Stimulated activated CD8-positive, alpha-beta memory T cell treated with anti-CD3 and anti-CD28 coated beads, Interleukin-2, amount 100 ng/mL, for 1 hour (primary cell): ENCODE measurements around the gene DDX53.

ENCODE experiments used
- DNase-seq, 2 donors: peaks; one replicate each; pipeline ENCODE4 v3.0.0-alpha.2; 2020; ENCODE audit warnings: low read depth in 2 of 2

Gene DDX53

DNA sequence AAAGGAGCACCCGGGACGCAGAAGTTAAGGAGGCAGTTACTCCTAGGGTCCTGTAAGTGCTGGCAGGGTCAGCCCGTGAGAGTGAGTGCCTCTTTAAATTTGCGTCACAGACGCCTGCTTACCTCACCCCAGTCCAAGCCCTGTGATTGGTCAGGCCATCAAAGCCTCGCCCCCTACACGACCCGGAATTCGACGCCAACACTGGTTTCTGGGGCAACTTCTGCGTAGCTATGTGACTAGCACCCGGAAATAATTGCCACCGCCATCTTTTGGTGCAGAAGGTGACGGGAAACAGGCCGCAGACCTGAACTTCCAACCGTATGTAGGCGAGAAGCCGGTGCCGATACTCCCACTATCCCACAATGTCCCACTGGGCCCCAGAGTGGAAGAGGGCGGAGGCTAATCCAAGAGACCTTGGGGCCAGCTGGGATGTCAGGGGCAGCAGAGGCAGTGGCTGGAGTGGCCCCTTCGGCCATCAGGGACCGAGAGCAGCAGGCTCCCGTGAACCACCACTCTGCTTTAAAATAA, at the start of gene DDX53:
DDX53 (plus strand) TSS at position 265 of the 528 bp plus-strand sequence; CDS start at position 363, 98 bp downstream.
- no peak for DNase-seq

DNA sequence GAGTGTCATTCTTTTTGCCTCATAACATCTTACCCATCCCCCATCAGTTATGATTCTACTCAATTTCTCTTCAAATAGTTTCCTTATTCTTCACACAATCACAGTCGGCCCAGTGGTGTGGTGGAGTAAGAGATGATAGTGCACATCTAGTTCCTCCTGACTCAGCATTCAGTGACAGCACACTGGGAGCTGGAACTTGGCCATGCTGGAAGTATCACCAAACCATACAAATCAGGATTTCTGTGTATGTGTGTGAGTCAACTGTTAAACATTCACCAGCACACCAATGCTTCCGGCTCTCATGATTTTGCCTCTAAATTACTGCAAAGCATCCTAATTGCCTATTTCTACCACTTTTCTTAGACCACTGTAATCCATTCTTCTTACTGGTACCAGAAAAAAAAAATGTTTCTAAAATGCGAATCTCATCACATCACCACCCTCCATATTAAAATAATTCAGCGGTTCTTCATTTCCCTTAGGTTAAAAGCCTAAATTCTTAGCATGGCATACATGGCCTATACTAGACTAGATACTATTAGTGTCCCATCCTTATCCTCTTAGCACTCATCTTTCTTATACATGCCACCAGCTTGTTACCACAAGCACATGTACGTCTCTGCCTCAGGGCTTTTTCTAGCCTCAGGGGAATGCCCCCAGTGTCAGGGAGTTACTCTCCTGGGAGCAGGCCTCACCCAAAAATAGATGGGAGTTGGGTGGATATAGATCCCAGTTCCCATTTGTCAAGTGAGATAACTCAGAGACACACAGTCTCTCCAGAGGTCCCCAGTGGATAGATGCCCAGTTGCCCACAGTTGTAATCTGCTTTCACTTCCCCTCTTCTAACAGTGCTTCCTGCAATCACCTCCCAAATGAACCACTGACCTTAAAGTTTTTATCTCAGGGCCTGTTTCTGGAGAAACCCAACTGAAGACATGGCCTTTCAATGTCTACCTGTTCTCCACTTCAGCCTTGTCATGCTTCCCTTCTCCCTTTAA, 49.2 kb upstream of the DDX53 start:
- DNase-seq: no peak

DNA sequence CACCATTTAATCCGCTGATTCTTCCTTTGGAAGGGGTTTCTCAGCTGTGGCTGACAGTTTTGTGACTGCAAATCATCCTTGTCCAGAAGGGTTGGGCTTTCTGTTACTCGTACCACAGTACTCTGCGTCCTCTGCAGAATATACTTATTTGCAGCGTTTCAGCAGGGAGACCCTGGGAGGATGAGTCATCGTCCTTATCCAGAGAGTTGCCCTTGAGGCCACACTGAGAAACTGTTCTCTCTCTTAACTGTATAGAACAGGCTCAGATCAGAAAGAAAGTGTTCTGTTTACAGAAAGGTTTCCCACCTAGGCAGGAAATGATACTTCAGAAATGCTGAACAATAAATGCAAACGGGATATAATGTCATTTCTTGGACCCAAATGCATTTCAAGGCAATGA, 47.8 kb upstream of the DDX53 start:
- no peak for DNase-seq

- DNase-seq: no peak
These were observed 41.5 kb upstream of the DDX53 start for GRCh38 chrX:22958250-22958649.

DNA sequence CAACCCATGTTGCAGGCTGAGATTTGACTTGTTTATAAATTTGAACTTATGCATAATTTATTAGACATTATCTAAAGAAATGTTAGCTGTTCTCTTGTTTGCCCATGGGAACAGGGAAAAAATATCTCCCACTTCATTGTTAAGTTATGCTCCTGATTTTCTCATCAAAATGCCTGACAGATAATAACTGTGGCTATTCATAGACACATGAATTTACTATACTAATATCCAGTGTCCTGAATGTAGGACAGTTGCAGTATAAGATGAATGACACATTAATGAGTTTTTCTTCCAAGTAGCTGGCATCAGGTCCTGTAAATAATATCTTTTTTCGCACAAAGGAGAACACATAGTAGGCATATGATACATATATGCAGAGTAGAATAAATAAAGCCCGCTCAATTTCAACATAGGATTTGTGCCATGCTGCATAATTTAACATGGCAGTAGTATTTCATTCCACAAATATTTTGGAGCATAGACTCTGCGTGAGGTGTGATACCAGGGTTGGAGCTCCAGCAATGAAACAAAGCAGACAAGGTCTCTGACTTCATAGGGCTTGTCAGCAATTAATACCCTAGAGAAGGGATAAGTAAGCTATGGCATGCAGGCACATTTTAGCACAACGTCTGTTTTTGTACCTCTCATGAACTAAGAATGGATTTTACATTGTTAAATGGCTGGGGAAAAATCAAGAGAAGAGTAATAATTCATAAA, 40.4 kb upstream of the DDX53 start:
- DNase-seq: no peak

GRCh38 chrX:22963196-22963595, 36.6 kb upstream of the DDX53 start:
- no peak for DNase-seq

GRCh38 chrX:22968494-22968893, 31.3 kb upstream of the DDX53 start:
- DNase-seq: no peak

- DNase-seq: no peak
These were observed 30.3 kb upstream of the DDX53 start for GRCh38 chrX:22969411-22969810.

- no peak for DNase-seq
These were observed 28.9 kb upstream of the DDX53 start for GRCh38 chrX:22970861-22971260.

DNA sequence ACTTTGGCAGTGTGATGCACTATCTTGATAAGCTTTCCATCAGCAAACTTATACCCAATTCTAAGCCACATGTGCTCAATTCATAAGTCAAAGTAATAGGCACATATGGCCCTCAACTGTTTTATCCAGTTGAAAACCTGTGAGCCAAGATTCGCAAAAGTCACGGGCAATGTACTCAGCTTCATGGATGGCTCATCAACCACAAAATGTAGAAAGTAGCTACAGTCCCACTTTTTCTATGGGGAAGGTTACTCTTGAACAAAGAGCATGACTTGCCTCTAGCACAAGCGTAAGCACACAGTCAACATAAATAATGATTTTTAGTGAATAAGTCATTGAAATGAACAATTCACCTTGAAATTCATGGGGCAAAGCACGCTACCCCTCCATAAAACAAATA, 25.1 kb upstream of the DDX53 start:
- no peak for DNase-seq

DNA sequence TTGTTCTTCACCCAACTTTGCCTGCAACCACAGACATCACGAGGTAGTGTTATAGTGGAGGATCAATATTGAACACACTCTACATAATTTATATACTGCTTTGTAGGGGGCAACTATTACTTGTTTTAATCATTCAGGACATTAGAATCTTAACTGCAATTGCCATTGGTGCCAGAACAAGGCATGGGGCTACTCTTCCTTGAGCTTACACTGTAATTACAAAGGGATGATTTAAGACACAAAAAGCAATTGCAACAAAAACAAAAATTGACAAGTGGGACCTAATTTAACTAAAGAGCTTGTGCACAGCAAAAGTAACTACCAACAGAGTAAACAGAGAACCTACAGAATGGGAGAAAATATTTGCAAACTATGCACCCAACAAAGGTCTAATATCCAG, 24.0 kb upstream of the DDX53 start:
- no peak for DNase-seq

DNA sequence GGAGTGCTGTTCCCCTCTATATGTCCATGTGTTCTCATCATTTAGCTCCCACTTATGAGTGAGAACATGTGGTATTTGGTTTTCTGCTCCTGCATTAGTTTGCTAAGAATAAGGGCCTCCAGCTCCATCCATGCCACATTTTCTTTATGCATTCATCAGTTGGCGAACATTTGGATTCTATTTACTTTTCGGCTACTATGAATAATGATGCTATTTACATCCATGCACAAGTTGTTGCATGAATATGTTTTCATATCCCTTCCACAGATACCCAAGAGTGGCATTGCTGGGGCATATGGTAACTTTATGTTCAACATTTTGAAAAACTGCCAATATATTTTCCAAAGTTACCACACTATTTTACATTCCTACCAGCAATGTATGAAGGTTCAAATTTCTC, 13.8 kb upstream of the DDX53 start:
- no peak for DNase-seq

- no peak for DNase-seq
These were observed 12.3 kb upstream of the DDX53 start for GRCh38 chrX:22987452-22987851.

GRCh38 chrX:23003116-23003515, 3.4 kb downstream of the DDX53 start:
- no peak for DNase-seq

- DNase-seq: no peak
These were observed 8.8 kb downstream of the DDX53 start for GRCh38 chrX:23008431-23009099.

- DNase-seq: no peak
These were observed 12.4 kb downstream of the DDX53 start for GRCh38 chrX:23012162-23012561.

DNA sequence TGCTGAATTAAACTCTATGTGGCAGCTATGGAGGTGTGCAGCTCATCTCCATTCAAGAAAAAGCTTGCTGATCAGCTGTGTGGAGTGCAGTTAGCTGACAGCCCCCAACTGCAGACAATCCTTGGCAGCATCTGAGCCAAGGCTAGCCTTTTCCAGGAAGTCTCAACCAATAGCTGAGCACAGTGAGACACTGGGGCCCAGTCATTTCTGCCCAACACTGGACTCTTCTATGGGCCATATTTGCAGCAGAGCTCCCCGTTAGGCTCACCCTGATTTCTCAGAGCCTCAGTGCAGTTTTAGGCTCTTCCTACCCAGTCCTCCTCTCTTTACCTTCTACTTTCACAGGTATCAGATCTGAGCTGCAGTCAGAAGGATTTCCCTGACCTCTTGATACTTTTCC, 12.9 kb downstream of the DDX53 start:
- no peak for DNase-seq

- DNase-seq: no peak
These were observed 13.6 kb downstream of the DDX53 start for GRCh38 chrX:23013366-23013765.

GRCh38 chrX:23031600-23031999, 31.8 kb downstream of the DDX53 start:
- DNase-seq: no peak

- DNase-seq: no peak
These were observed 35.7 kb downstream of the DDX53 start for GRCh38 chrX:23035493-23035892.

- DNase-seq: no peak
These were observed 46.7 kb downstream of the DDX53 start for GRCh38 chrX:23046443-23046842.
